AG09319 (cell line): ENCODE results near the gene SFXN4.
"Not testable (repeated sequence)": the region's sequence is repeated elsewhere in the genome, so short reads cannot be mapped to it uniquely, and the experiment has no call there.

ENCODE experiments used
- DNase-seq: peaks from one replicate; pipeline ENCODE4 v3.0.0-alpha.2; 2010; ENCODE audit warnings: low read depth; ENCODE audit errors: extremely low read depth
- CTCF ChIP-seq: IDR thresholded peaks from 2 replicates; pipeline ENCODE4 v1.5.1; 2011; ENCODE audit warnings: low read depth, mild to moderate bottlenecking, inconsistent platforms, low read length, moderate library complexity

The SFXN4 gene

GRCh38 chr10:119101366-119102098 lies 64.0 kb downstream of the SFXN4 start:
- no peak for DNase-seq
- TF ChIP-seq CTCF = no peak

- DNase-seq = no peak
- no peak for TF ChIP-seq CTCF
These were observed 64.9 kb downstream of the SFXN4 start for GRCh38 chr10:119100434-119101238.

- no peak for TF ChIP-seq CTCF
- DNase-seq = no peak
These were observed 66.9 kb downstream of the SFXN4 start for GRCh38 chr10:119098576-119098975.

GRCh38 chr10:119096641-119097415 lies 68.7 kb downstream of the SFXN4 start:
- not testable (repeated sequence) for DNase-seq

GRCh38 chr10:119095640-119096039 lies 69.9 kb downstream of the SFXN4 start:
- DNase-seq = no peak
- no peak for TF ChIP-seq CTCF

- DNase-seq = peak; percentile 52
- no peak for TF ChIP-seq CTCF
These were observed 74.5 kb downstream of the SFXN4 start for GRCh38 chr10:119090968-119091367.
